Measurements from ENCODE around the gene STAG1. TPM values are rescaled to one million over a fixed set of nuclear protein-coding genes. Genes with fewer than 3 reads are reported as not detected.

Gene STAG1
- total and polyA plus RNA-seq, 4 donors = 11.0 to 68.6 (median 38.4) TPM

DNA sequence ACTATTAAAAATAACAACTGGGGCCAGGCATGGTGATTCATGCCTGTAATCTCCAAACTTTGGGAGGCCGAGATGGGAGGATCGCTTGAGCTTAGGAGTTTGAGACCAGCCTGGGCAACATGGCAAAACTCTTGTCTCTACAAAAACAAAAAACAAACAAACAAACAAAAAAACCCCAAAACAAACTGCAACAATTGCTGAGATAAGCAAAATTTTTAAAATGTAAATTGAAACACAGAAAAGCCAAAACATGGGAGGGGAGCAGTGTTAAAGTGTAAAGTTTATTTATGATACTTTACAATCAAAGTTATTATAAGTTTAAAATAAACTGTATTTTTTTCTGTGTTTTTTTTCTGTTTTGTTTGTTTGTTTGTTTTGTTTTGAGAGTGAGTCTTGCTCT, 294.4 kb downstream of the STAG1 start:
- ATAC-seq (ENCODE audit: low FRiP score) (no peak), DNase-seq (no peak)
- 99 to 100% methylated on average over 2 of the region's 2 CpGs for WGBS, 2 donors
- no peaks in the 10 kb centered on the region for H3K4me1 ChIP-seq (ENCODE audit: control insufficient read depth in 1 of 2, insufficient read depth in 2 of 2, low read length in 2 of 2)
- H3K27ac ChIP-seq (ENCODE audit: low read depth in 1 of 2, low read length in 2 of 2) = no peak overlapping the region
- peaks cover 0 to 3% of the 10 kb centered on the region in 2 donors for H3K36me3 ChIP-seq (ENCODE audit: control insufficient read depth in 1 of 2, insufficient read depth in 2 of 2, low read length in 1 of 2)
- H3K9me3 ChIP-seq (ENCODE audit: control insufficient read depth, low read length) = no peaks in the 10 kb centered on the region
- no peaks in the 10 kb centered on the region for H3K27me3 ChIP-seq (ENCODE audit: control insufficient read depth in 1 of 2, insufficient read depth in 2 of 2, low read length in 1 of 2)
- H3K4me3 ChIP-seq (ENCODE audit: low read length in 2 of 2) = no peak overlapping the region
- intact Hi-C loops (cut with DNase I) = no loop called here

DNA sequence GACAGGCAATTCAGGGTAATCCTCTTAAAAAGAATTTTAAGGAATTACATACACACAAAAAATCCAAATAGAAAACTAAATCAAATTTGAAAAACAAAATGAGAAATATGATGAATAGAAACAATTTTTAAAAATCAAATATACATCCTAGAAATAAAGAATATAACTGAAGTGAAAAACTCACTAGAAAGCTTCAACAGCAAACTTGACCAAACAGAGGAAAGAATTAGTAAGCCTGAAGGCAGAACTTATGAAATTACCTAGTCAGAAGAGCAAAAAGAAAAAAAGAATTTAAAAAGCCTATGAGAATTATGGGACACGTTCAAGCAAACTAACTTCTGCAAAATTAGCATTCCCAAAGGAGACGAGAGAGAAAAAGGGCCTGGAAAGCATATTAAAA, 296.0 kb downstream of the STAG1 start:
- Histone ChIP-seq H3K36me3 (ENCODE audit: control insufficient read depth in 1 of 2, insufficient read depth in 2 of 2, low read length in 1 of 2) (peaks cover 0 to 3% of the 10 kb centered on the region in 2 donors), H3K9me3 (ENCODE audit: control insufficient read depth, low read length) (no peaks in the 10 kb centered on the region), H3K27me3 (ENCODE audit: control insufficient read depth in 1 of 2, insufficient read depth in 2 of 2, low read length in 1 of 2) (no peaks in the 10 kb centered on the region), H3K4me3 (ENCODE audit: low read length in 2 of 2) (no peak overlapping the region), H3K4me1 (ENCODE audit: control insufficient read depth in 1 of 2, insufficient read depth in 2 of 2, low read length in 2 of 2) (no peaks in the 10 kb centered on the region), H3K27ac (ENCODE audit: low read depth in 1 of 2, low read length in 2 of 2) (no peak overlapping the region)
- ATAC-seq (ENCODE audit: low FRiP score) (no peak), DNase-seq (no peak)
- WGBS, 2 donors = 95 to 96% methylated on average over 2 of the region's 2 CpGs
- intact Hi-C loops (cut with DNase I) = no loop called here

DNA sequence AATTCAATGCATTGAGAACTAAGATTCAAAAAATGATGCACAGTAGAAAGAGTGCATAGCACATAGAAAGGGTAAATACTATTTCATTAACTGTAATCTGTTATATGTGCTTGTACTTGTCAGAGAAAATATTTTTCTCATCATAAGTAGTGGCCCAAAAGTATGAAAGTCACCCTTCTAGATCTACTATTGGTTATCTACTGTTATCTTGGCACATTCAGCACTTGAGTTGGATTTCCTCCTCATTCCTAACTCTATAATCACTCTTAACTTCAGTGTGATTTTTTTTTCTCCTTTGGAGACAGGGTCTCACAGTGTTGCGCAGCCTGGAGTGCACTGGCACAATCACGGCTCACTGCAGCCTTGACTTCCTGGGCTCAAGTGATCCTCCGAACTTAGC, 307.6 kb downstream of the STAG1 start:
- H3K27ac ChIP-seq (ENCODE audit: low read depth in 1 of 2, low read length in 2 of 2) = no peak overlapping the region
- WGBS, 2 donors = 19 to 20% methylated on average over 3 of the region's 3 CpGs
- H3K27me3 ChIP-seq (ENCODE audit: control insufficient read depth in 1 of 2, insufficient read depth in 2 of 2, low read length in 1 of 2) = no peaks in the 10 kb centered on the region
- no peak for DNase-seq
- H3K36me3 ChIP-seq (ENCODE audit: control insufficient read depth in 1 of 2, insufficient read depth in 2 of 2, low read length in 1 of 2) = peaks cover 0 to 3% of the 10 kb centered on the region in 2 donors
- ATAC-seq (ENCODE audit: low FRiP score) = no peak
- no peaks in the 10 kb centered on the region for H3K9me3 ChIP-seq (ENCODE audit: control insufficient read depth, low read length)
- intact Hi-C loops (cut with DNase I) = no loop called here
- no peaks in the 10 kb centered on the region for H3K4me1 ChIP-seq (ENCODE audit: control insufficient read depth in 1 of 2, insufficient read depth in 2 of 2, low read length in 2 of 2)
- no peak overlapping the region for H3K4me3 ChIP-seq (ENCODE audit: low read length in 2 of 2)

DNA sequence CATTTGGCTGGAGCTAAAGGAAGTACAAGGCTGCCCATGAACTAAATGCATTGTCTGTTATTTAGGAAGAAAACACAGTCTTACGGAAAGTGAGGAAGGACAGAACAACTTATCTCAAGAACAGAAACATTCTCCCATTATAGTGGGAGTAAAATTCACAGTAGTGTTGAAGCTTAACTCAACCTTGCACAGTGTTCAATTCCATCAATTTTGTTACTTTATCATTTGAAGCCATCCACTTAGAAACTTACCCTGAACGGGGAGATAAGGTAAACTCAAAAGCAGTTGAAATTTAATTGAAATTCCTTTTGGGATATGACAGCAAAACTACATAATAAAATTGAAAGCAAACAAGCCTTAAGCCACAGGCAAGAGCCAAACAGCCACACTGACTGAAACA, 315.1 kb downstream of the STAG1 start:
- WGBS, 2 donors = 67 to 71% methylated on average over 2 of the region's 2 CpGs
- ATAC-seq (ENCODE audit: low FRiP score) (no peak), DNase-seq (no peak)
- H3K27ac ChIP-seq (ENCODE audit: low read depth in 1 of 2, low read length in 2 of 2) = no peak overlapping the region
- no peaks in the 10 kb centered on the region for H3K27me3 ChIP-seq (ENCODE audit: control insufficient read depth in 1 of 2, insufficient read depth in 2 of 2, low read length in 1 of 2)
- H3K36me3 ChIP-seq (ENCODE audit: control insufficient read depth in 1 of 2, insufficient read depth in 2 of 2, low read length in 1 of 2) = peaks cover 0 to 3% of the 10 kb centered on the region in 2 donors
- no peaks in the 10 kb centered on the region for H3K9me3 ChIP-seq (ENCODE audit: control insufficient read depth, low read length)
- no peaks in the 10 kb centered on the region for H3K4me1 ChIP-seq (ENCODE audit: control insufficient read depth in 1 of 2, insufficient read depth in 2 of 2, low read length in 2 of 2)
- intact Hi-C loops (cut with DNase I) = no loop called here
- no peak overlapping the region for H3K4me3 ChIP-seq (ENCODE audit: low read length in 2 of 2)

DNA sequence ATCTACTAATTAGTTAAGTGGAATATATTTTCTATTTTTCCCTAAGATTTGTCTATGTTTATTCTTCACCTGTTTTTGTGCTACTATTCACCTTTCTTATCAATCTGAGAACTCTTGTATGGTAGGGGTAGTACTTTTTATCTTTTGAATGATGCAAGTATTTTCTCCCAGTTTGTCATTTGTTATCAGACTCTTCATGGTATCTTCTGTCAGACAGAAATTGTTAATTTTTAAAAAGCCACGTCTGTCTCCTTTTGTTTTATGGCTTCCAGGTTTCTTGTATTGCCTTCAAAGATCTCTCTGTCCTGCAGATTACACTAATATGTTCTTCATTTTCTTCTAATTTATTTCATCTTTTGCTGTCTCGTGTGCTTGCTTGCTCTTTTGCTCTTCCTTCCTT, 317.7 kb downstream of the STAG1 start:
- intact Hi-C loops (cut with DNase I) = no loop called here
- ATAC-seq (ENCODE audit: low FRiP score) (no peak), DNase-seq (no peak)
- Histone ChIP-seq H3K27me3 (ENCODE audit: control insufficient read depth in 1 of 2, insufficient read depth in 2 of 2, low read length in 1 of 2) (no peaks in the 10 kb centered on the region), H3K4me3 (ENCODE audit: low read length in 2 of 2) (no peak overlapping the region), H3K36me3 (ENCODE audit: control insufficient read depth in 1 of 2, insufficient read depth in 2 of 2, low read length in 1 of 2) (no peaks in the 10 kb centered on the region), H3K27ac (ENCODE audit: low read depth in 1 of 2, low read length in 2 of 2) (no peak overlapping the region), H3K4me1 (ENCODE audit: control insufficient read depth in 1 of 2, insufficient read depth in 2 of 2, low read length in 2 of 2) (no peaks in the 10 kb centered on the region), H3K9me3 (ENCODE audit: control insufficient read depth, low read length) (no peaks in the 10 kb centered on the region)
- WGBS, 2 donors = 78 to 80% methylated on average over 2 of the region's 2 CpGs

DNA sequence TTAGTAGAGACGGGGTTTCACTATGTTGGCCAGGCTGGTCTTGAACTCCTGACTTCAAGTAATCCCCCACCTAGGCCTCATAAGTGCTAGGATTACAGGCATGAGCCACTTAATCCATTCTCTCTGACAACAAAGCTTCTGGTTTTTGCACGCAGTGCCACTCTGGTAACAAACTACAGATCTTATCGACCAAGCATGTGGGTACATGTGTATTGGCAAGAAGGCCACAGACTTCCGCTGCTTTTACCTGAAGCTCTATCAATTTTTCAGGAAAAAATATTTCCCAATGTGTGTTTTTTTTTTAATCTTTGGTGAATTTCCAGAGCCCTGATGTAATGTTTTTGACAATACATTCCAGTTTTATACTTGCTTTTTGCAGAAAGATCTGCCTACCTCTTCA, 319.5 kb downstream of the STAG1 start:
- H3K27me3 ChIP-seq (ENCODE audit: control insufficient read depth in 1 of 2, insufficient read depth in 2 of 2, low read length in 1 of 2) = no peaks in the 10 kb centered on the region
- DNase-seq (no peak), ATAC-seq (ENCODE audit: low FRiP score) (no peak)
- H3K36me3 ChIP-seq (ENCODE audit: control insufficient read depth in 1 of 2, insufficient read depth in 2 of 2, low read length in 1 of 2) = no peaks in the 10 kb centered on the region
- no peak overlapping the region for H3K27ac ChIP-seq (ENCODE audit: low read depth in 1 of 2, low read length in 2 of 2)
- WGBS, 2 donors = 98 to 99% methylated on average over 4 of the region's 4 CpGs
- H3K4me1 ChIP-seq (ENCODE audit: control insufficient read depth in 1 of 2, insufficient read depth in 2 of 2, low read length in 2 of 2) = no peaks in the 10 kb centered on the region
- no peaks in the 10 kb centered on the region for H3K9me3 ChIP-seq (ENCODE audit: control insufficient read depth, low read length)
- no peak overlapping the region for H3K4me3 ChIP-seq (ENCODE audit: low read length in 2 of 2)
- intact Hi-C loops (cut with DNase I) = no loop called here

DNA sequence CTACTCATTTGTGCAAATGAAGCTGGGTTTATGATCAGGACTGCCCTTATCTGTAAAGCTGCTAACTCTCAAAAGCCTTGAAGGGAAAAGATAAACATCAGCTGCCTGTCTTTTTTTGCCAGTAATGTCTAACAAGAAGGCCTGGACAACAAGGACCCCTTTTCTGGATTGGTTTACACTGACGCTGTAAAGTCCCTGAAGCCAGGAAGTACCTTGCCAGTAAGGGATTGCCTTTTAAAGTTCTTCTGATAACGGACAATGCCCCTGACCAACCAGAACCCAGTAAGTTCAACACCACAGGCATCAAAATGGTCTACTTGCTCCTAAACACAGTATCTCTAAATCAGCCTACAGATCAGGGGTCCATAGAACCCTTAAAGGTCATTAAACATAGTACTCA, 324.0 kb downstream of the STAG1 start:
- Histone ChIP-seq H3K27me3 (ENCODE audit: control insufficient read depth in 1 of 2, insufficient read depth in 2 of 2, low read length in 1 of 2) (no peaks in the 10 kb centered on the region), H3K4me3 (ENCODE audit: low read length in 2 of 2) (no peak overlapping the region), H3K27ac (ENCODE audit: low read depth in 1 of 2, low read length in 2 of 2) (no peak overlapping the region), H3K9me3 (ENCODE audit: control insufficient read depth, low read length) (no peaks in the 10 kb centered on the region), H3K4me1 (ENCODE audit: control insufficient read depth in 1 of 2, insufficient read depth in 2 of 2, low read length in 2 of 2) (no peaks in the 10 kb centered on the region), H3K36me3 (ENCODE audit: control insufficient read depth in 1 of 2, insufficient read depth in 2 of 2, low read length in 1 of 2) (no peaks in the 10 kb centered on the region)
- intact Hi-C loops (cut with DNase I) = no loop called here
- 78 to 89% methylated on average over 2 of the region's 2 CpGs for WGBS, 2 donors
- DNase-seq (no peak), ATAC-seq (ENCODE audit: low FRiP score) (no peak)

DNA sequence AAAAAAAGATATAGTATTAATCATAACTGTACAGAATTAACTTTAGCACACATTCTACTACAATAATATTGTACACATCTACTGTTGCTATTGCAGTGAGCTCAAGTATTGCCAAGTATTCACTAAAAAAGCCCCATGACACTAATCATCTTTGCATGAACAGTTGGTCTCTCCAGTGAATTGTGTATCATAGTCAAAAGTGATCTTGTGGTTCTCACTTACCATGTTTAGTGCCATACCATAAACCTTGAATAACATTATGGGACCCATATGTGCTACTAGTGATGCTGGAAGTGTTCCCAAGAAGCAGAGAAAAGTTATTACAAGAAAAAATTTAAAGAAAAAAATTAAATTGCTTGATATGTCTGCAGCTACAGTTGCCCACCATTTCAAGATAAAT, 324.9 kb downstream of the STAG1 start:
- intact Hi-C loops (cut with DNase I) = no loop called here
- H3K36me3 ChIP-seq (ENCODE audit: control insufficient read depth in 1 of 2, insufficient read depth in 2 of 2, low read length in 1 of 2) = no peaks in the 10 kb centered on the region
- no peak overlapping the region for H3K27ac ChIP-seq (ENCODE audit: low read depth in 1 of 2, low read length in 2 of 2)
- H3K4me3 ChIP-seq (ENCODE audit: low read length in 2 of 2) = no peak overlapping the region
- DNase-seq = no peak
- no peaks in the 10 kb centered on the region for H3K9me3 ChIP-seq (ENCODE audit: control insufficient read depth, low read length)
- no peaks in the 10 kb centered on the region for H3K27me3 ChIP-seq (ENCODE audit: control insufficient read depth in 1 of 2, insufficient read depth in 2 of 2, low read length in 1 of 2)
- no peak for ATAC-seq (ENCODE audit: low FRiP score)
- no peaks in the 10 kb centered on the region for H3K4me1 ChIP-seq (ENCODE audit: control insufficient read depth in 1 of 2, insufficient read depth in 2 of 2, low read length in 2 of 2)

DNA sequence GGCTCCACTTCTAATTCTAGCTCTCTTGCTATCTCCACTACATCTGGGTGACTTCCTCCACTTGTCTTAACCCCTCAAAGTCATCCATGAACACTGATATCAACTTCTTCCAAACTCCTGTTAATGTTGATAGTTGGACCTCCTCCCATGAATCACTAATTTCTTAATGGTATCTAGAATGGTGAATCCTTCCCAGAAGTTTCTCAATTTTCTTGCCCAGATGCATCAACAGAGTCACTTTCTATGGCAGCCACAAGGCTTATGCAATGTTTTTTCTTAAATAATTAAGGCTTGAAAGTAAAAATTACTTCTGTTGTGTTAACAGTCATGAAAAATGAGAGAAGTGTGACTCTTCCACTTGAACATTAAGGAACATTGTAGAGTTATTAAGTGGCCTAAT, 337.7 kb downstream of the STAG1 start:
- Histone ChIP-seq H3K27ac (ENCODE audit: low read depth in 1 of 2, low read length in 2 of 2) (no peak overlapping the region), H3K4me1 (ENCODE audit: control insufficient read depth in 1 of 2, insufficient read depth in 2 of 2, low read length in 2 of 2) (no peaks in the 10 kb centered on the region), H3K9me3 (ENCODE audit: control insufficient read depth, low read length) (no peaks in the 10 kb centered on the region), H3K36me3 (ENCODE audit: control insufficient read depth in 1 of 2, insufficient read depth in 2 of 2, low read length in 1 of 2) (no peaks in the 10 kb centered on the region), H3K27me3 (ENCODE audit: control insufficient read depth in 1 of 2, insufficient read depth in 2 of 2, low read length in 1 of 2) (no peaks in the 10 kb centered on the region), H3K4me3 (ENCODE audit: low read length in 2 of 2) (no peak overlapping the region)
- no peak for ATAC-seq (ENCODE audit: low FRiP score)
- no peak for DNase-seq
- intact Hi-C loops (cut with DNase I) = no loop called here
